Measurements from ENCODE around the gene PHIP. TPM values are rescaled to one million over a fixed set of nuclear protein-coding genes. Genes with fewer than 3 reads are reported as not detected.

PHIP gene
- total and polyA plus RNA-seq, 2 of the 8 experiments (the other 6 are each of a cell fraction or from before 2014, with no cell fraction given): 7.3 to 56.2 TPM

- no peak overlapping the region for H2BK20ac ChIP-seq (ENCODE audit: low read length)
- H3K79me1 ChIP-seq (ENCODE audit: low read depth, low read length): peaks cover 2% of the 10 kb centered on the region; the same call in 1 of the 2 replicates
- no peak overlapping the region for H4K8ac ChIP-seq (ENCODE audit: extremely low read depth, insufficient read depth, low read length)
- no peak overlapping the region for H2BK15ac ChIP-seq (ENCODE audit: low read length)
- no peak overlapping the region for H2BK5ac ChIP-seq (ENCODE audit: low read depth, low read length)
- no peak overlapping the region for H2AFZ ChIP-seq (ENCODE audit: low read length)
- FAIRE-seq: no peak
- no peak overlapping the region for H3K23ac ChIP-seq (ENCODE audit: insufficient read length)
- no peak overlapping the region for H3K9ac ChIP-seq (replicated peaks in 1 of 4; ENCODE audit: extremely low read depth in 1 of 4, low read depth in 3 of 4, low read length in 3 of 4)
- H3K18ac ChIP-seq (ENCODE audit: extremely low read depth, low read length): no peak overlapping the region
- H2BK120ac ChIP-seq (replicated peaks; ENCODE audit: low read depth, low read length): no peak overlapping the region
- no peak overlapping the region for H4K5ac ChIP-seq (ENCODE audit: insufficient read length, low read depth, low read length)
- peaks cover 0 to 57% (median 11%) of the 10 kb centered on the region in 4 experiments; a peak in 4 of 8 replicates for H3K36me3 ChIP-seq (ENCODE audit: control insufficient read depth in 2 of 4, insufficient read depth in 4 of 4, low read length in 3 of 4)
- ChIA-PET POLR2A (ENCODE audit: partially characterized antibody) (interaction anchor here (1.5 to 1.6 kb wide), 2 partner anchors 11 to 12 kb away, joined by 3 to 5 read pairs; no protein-coding TSS in a partner anchor), CTCF (ENCODE audit: partially characterized antibody) (interaction anchor here (1.5 kb wide), 1 partner anchor 8 kb away, joined by 4 read pairs; no protein-coding TSS in a partner anchor)
- H4K20me1 ChIP-seq (replicated peaks in 1 of 2; ENCODE audit: control insufficient read depth in 1 of 2, insufficient read depth in 2 of 2, low read length in 2 of 2): peaks cover 3 to 4% of the 10 kb centered on the region in 2 experiments
- H2AK5ac ChIP-seq (ENCODE audit: low read depth, low read length): no peak overlapping the region
- H3K14ac ChIP-seq (ENCODE audit: insufficient read length): no peak overlapping the region
- H4K91ac ChIP-seq (replicated peaks; ENCODE audit: insufficient read length, low read length): no peak overlapping the region
- no peak for DNase-seq (ENCODE audit: low read depth in 1 of 2, low spot score in 2 of 2)
- H3K23me2 ChIP-seq (ENCODE audit: low read depth, low read length): no peaks in the 10 kb centered on the region; the same call in 1 of the 2 replicates
- H3K4me2 ChIP-seq (ENCODE audit: insufficient read depth in 1 of 2, low read depth in 2 of 2, low read length in 2 of 2): no peak overlapping the region
- H3K56ac ChIP-seq (replicated peaks; ENCODE audit: insufficient read length, low read depth, low read length): no peak overlapping the region
- no peak overlapping the region for H3K4me3 ChIP-seq (ENCODE audit: extremely low read depth in 1 of 4, insufficient read depth in 2 of 4, low read depth in 3 of 4, low read length in 4 of 4)
- no peaks in the 10 kb centered on the region for H3K27me3 ChIP-seq (replicated peaks in 1 of 4; ENCODE audit: control insufficient read depth in 3 of 4, extremely low read depth in 1 of 4, insufficient read depth in 3 of 4, low read length in 3 of 4)
- H3K4ac ChIP-seq (replicated peaks; ENCODE audit: insufficient read length, low read depth, low read length): no peak overlapping the region
- no peak overlapping the region for H3K27ac ChIP-seq (ENCODE audit: low read depth, low read length)
- H3K4me1 ChIP-seq (replicated peaks in 1 of 4; ENCODE audit: control insufficient read depth in 3 of 4, insufficient read depth in 4 of 4, low read length in 3 of 4): no peaks in the 10 kb centered on the region
- TF ChIP-seq SAP30 (IDR thresholded peaks at IDR 0.05; ENCODE audit: insufficient read depth, insufficient replicate concordance, low read length): no peak
- TF ChIP-seq ATF2 (IDR thresholded peaks at IDR 0.05; ENCODE audit: low read length): no peak
- TF ChIP-seq RBBP5 (IDR thresholded peaks at IDR 0.05; ENCODE audit: borderline replicate concordance, low read depth, low read length): no peak
- TF ChIP-seq YY1 (IDR thresholded peaks at IDR 0.05; ENCODE audit: low read depth, low read length): no peak
- TF ChIP-seq SP4 (IDR thresholded peaks at IDR 0.05; ENCODE audit: low read length): no peak
- no peak for TF ChIP-seq ATF3 (IDR thresholded peaks at IDR 0.05; ENCODE audit: insufficient read depth, low read depth, low read length)
- TF ChIP-seq TAF7 (optimal IDR thresholded peaks at IDR 0.05; ENCODE audit: borderline replicate concordance, low read depth, low read length): no peak
- TF ChIP-seq E2F6 (IDR thresholded peaks at IDR 0.05): no peak
- no peak for TF ChIP-seq SIX5 (IDR thresholded peaks at IDR 0.05; ENCODE audit: low read depth, low read length)
- no peak for TF ChIP-seq CREB1 (IDR thresholded peaks at IDR 0.05)
- TF ChIP-seq TBP (IDR thresholded peaks at IDR 0.05; ENCODE audit: low read depth, low read length): no peak
- TF ChIP-seq TAF1 (IDR thresholded peaks at IDR 0.05; ENCODE audit: low read depth, low read length): no peak
- TF ChIP-seq JUN (IDR thresholded peaks at IDR 0.05; ENCODE audit: low read depth, low read length): no peak
- H2BK12ac ChIP-seq (ENCODE audit: low read depth, low read length): no peak overlapping the region
- no peaks in the 10 kb centered on the region for H3K9me3 ChIP-seq (ENCODE audit: insufficient read depth in 2 of 2, low read depth in 1 of 2, low read length in 1 of 2)
- H3K79me2 ChIP-seq (ENCODE audit: control insufficient read depth in 1 of 2, insufficient read depth in 2 of 2, low read length in 2 of 2): peaks cover 0 to 83% of the 10 kb centered on the region in 2 experiments; a peak in 3 of 4 replicates
Observed at GRCh38 chr6:79038061-79038460, 40.0 kb downstream of the PHIP start.

Measured in H1 (cell line).